Upper lobe of left lung (tissue), 6 donors: ENCODE measurements around the gene HIGD1B. TPM values are rescaled to one million over a fixed set of nuclear protein-coding genes. Genes with fewer than 3 reads are reported as not detected.
A peak's percentile ranks its signal among the peaks of the same experiment; 100 is the strongest.
"Not testable (repeated sequence)": the region's sequence is repeated elsewhere in the genome, so short reads cannot be mapped to it uniquely, and the experiment has no call there.

Experiments used
- ATAC-seq, 2 donors: fragments of 200-7000 bp; cut with Tn5 transposase; one replicate each; pipeline ENCODE4 v1.9.1; 2022; ENCODE audit warnings: mild to moderate bottlenecking in 2 of 2, moderate library complexity in 2 of 2; ENCODE audit not compliant: low FRiP score in 2 of 2
- DNase-seq, 2 donors: peaks; one replicate each; pipeline ENCODE4 v3.0.0-alpha.2; 2019 to 2020
- H3K27ac ChIP-seq, 4 donors: fragments of 200-600 bp; sonication (generic); one replicate each; pipeline ENCODE4 v1.5.1; 2016 to 2019
- H3K27me3 ChIP-seq, 4 donors: fragments of 200-600 bp; sonication (generic); one replicate each; pipeline ENCODE4 v1.5.1; 2017 to 2019
- H3K36me3 ChIP-seq, 4 donors: fragments of 200-600 bp; sonication (generic); one replicate each; pipeline ENCODE4 v1.5.1; 2016 to 2019
- H3K4me1 ChIP-seq, 4 donors: fragments of 200-600 bp; sonication (generic); one replicate each; pipeline ENCODE4 v1.5.1; 2018 to 2019
- H3K4me3 ChIP-seq, 4 donors: fragments of 200-600 bp; sonication (generic); one replicate each; pipeline ENCODE4 v1.5.1; 2017 to 2019; ENCODE audit warnings: mild to moderate bottlenecking in 2 of 4, moderate library complexity in 1 of 4
- H3K9me3 ChIP-seq, 4 donors: fragments of 200-600 bp; sonication (generic); one replicate each; pipeline ENCODE4 v1.5.1; 2018 to 2019
- CTCF ChIP-seq, 6 experiments: fragments of 450-650 bp in 4 of 6; fragments of 200-600 bp in 2 of 6; sonication (generic) in 2 of 6; IDR thresholded peaks; one replicate each; pipeline ENCODE4 v1.5.1; 2016 to 2019; ENCODE audit warnings: antibody characterized with exemption in 6 of 6
- EP300 ChIP-seq, 4 donors: sonication (generic); formaldehyde crosslinking; IDR thresholded peaks; one replicate each; pipeline ENCODE4 v1.5.1; 2017; ENCODE audit warnings: antibody characterized with exemption in 4 of 4, control low read depth in 2 of 4
- POLR2A ChIP-seq, 4 donors: fragments of 450-650 bp; IDR thresholded peaks; one replicate each; pipeline ENCODE4 v1.5.1; 2016 to 2017; ENCODE audit warnings: antibody characterized with exemption in 4 of 4, mild to moderate bottlenecking in 2 of 4
- POLR2AphosphoS5 ChIP-seq, 2 donors: sonication (generic); formaldehyde crosslinking; IDR thresholded peaks; one replicate each; pipeline ENCODE4 v1.5.1; 2017; ENCODE audit warnings: antibody characterized with exemption in 2 of 2
- WGBS, 2 donors: methylation state at CpG; one replicate each; pipeline ENCODE4 v1.1.5; 2017 to 2018; 5-methylcytosine and 5-hydroxymethylcytosine counted together
- total RNA-seq, 6 donors: library from RNA; depleted of rRNA in 4 of 6; stranded (reverse); fragments of >200 nt in 4 of 6; gene quantifications; one replicate each; pipeline versions ENCODE4 v1.1.0 to v1.2.1, GENCODE V29; 2016 to 2021
- donor health status: DM: no; HTN: no; CAD: no; lungs with moderate emphysema.
- donor health status: DM: no; HTN: yes; CAD: no; lungs with severe emphysema.

Gene HIGD1B
- total RNA-seq, 6 donors from 2014 or later = 1.9 to 33.3 (median 15.9) TPM; not detected in 1

- ATAC-seq = no peak
Measured at GRCh38 chr17:44820631-44821212, 27.0 kb upstream of the HIGD1B start.

GRCh38 chr17:44825236-44825635 lies 22.4 kb upstream of the HIGD1B start:
- H3K4me3 ChIP-seq, H3K27ac ChIP-seq, ATAC-seq, DNase-seq, H3K9me3 ChIP-seq, H3K36me3 ChIP-seq: not testable (repeated sequence)
- Histone ChIP-seq H3K4me1 (peaks cover 5 to 27% (median 10%) of the 10 kb centered on the region in 4 donors), H3K27me3 (peaks cover 0 to 23% (median 7%) of the 10 kb centered on the region in 4 donors)
- WGBS, 2 donors = 93 to 98% methylated on average over 9 of the region's 9 CpGs

More at GRCh38 chr17:44820631-44821212, 27.0 kb upstream of the HIGD1B start:
- Histone ChIP-seq H3K27ac (no peak overlapping the region), H3K27me3 (no peaks in the 10 kb centered on the region), H3K9me3 (no peaks in the 10 kb centered on the region), H3K36me3 (no peaks in the 10 kb centered on the region), H3K4me3 (no peak overlapping the region), H3K4me1 (peaks cover 0 to 7% (median 0%) of the 10 kb centered on the region in 4 donors)
- no peak for DNase-seq
- 45 to 51% methylated on average over 7 of the region's 7 CpGs for WGBS, 2 donors
- no peak for TF ChIP-seq CTCF (IDR thresholded peaks at IDR 0.05)
- no peak for TF ChIP-seq POLR2AphosphoS5 (IDR thresholded peaks at IDR 0.05)

GRCh38 chr17:44826123-44826790 lies 21.4 kb upstream of the HIGD1B start:
- WGBS, 2 donors = 90 to 91% methylated on average over 15 of the region's 15 CpGs
- TF ChIP-seq CTCF (IDR thresholded peaks at IDR 0.05) (no peak), POLR2AphosphoS5 (IDR thresholded peaks at IDR 0.05) (no peak), EP300 (IDR thresholded peaks at IDR 0.05) (no peak), POLR2A (IDR thresholded peaks at IDR 0.05) (no peak)
- no peaks in the 10 kb centered on the region for H3K36me3 ChIP-seq
- H3K4me1 ChIP-seq = peaks cover 9 to 26% (median 15%) of the 10 kb centered on the region in 4 donors
- no peak overlapping the region for H3K4me3 ChIP-seq
- H3K9me3 ChIP-seq = no peaks in the 10 kb centered on the region
- no peak overlapping the region for H3K27ac ChIP-seq
- H3K27me3 ChIP-seq = peaks cover 0 to 30% (median 7%) of the 10 kb centered on the region in 4 donors
- no peak for ATAC-seq
- no peak for DNase-seq

DNA sequence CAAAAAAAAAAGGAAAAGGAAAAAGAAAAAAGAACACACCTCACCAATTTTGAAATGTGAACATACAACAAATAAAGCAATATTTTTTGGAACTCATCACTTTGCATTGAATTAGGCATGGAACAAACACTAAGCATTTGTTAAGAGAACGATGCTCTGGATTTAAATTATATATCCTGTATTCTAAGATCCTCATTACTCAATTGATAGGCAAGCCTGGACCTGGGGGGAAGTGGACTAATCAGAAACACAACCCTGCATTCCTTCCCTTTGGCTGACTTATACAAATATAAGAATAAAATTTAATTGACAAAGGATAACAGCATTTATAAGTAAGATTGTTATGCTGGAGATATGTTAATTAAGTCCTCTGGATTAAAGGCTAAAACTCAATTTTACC lies 19.8 kb upstream of the HIGD1B start:
- H3K27me3 ChIP-seq = peaks cover 0 to 33% (median 8%) of the 10 kb centered on the region in 4 donors
- peak overlapping the region in 1 of 4 donors; percentile 42 for H3K4me3 ChIP-seq
- 54 to 65% methylated on average over 1 of the region's 1 CpG for WGBS, 2 donors

More for the DNA sequence above, 19.8 kb upstream of the HIGD1B start:
- TF ChIP-seq POLR2AphosphoS5 (IDR thresholded peaks at IDR 0.05) = no peak
- TF ChIP-seq POLR2A (IDR thresholded peaks at IDR 0.05) = no peak
- no peak for TF ChIP-seq CTCF (IDR thresholded peaks at IDR 0.05)
- TF ChIP-seq EP300 (IDR thresholded peaks at IDR 0.05) = no peak
- Histone ChIP-seq H3K36me3 (no peaks in the 10 kb centered on the region), H3K9me3 (no peaks in the 10 kb centered on the region), H3K4me1 (peaks cover 9 to 26% (median 15%) of the 10 kb centered on the region in 4 donors), H3K27ac (no peak overlapping the region)
- DNase-seq (no peak), ATAC-seq (no peak)
